ENCODE results near the gene ACOXL. TPM values are rescaled to one million over a fixed set of nuclear protein-coding genes. Genes with fewer than 3 reads are reported as not detected.
A peak's percentile ranks its signal among the peaks of the same experiment; 100 is the strongest.

ACOXL gene
- total and polyA plus RNA-seq, 5 donors from 2014 or later: 0.17 TPM; not detected in 4

DNA sequence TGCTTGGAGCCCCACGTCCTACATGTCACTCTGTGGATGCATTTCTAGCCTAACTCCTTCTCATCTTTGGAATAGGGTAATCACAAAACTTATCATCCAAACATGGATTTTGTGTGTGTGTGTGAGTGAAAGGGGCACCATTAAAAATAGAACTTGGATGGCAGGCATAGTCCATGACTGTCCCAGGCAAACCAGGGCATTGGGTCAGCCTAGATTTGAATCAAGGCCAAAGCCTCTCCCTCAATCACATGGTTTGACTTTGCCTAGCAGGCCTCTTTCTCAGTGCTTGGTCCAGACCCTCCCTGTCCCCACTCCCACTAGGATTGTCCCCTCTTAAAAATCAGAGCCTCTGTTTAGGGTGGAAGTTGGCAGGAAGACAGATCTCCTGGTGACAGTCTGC, 320.9 kb downstream of the ACOXL start:
- H3K9me3 ChIP-seq (ENCODE audit: control insufficient read depth in 2 of 2, low read length in 2 of 2): no peaks in the 10 kb centered on the region
- Mint-ChIP-seq H3K4me3 (no peak overlapping the region), H3K27me3 (peaks cover 54% of the 10 kb centered on the region)

DNA sequence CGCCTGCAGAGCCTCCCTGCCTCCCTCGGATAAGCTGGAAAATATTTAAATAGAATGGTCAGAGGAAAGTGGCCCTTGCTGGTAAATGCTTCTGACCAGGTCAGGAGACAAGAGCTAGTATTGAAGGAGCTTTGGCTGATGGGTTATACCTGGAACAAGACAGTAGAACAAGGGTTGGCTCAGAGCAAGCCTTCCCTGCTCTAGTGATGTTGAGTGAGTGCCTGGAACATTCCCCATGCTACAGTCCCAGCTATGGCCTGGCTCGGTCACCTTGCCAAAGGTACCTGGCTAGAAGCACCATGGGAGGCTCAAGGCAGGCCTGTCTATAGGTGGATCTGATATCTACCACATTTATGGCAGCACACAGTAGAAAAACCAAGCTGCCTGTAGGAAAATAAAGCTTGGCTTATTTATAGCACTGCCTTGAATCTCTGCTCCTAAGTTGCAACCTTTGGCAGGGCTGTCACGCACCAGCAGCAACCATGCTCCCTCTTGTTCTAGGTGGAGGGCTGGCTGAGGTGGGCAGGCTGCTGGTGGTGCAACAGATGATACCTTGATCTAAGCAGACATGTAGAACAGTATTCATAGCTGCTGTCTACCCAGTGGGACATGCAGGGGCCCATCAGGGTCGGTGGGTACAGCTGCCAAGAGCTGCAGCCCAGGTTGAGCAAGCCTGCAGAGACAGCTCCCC, 321.6 kb downstream of the ACOXL start:
- no peaks in the 10 kb centered on the region for H3K36me3 Mint-ChIP-seq
- peaks cover 57% of the 10 kb centered on the region for H3K27me3 Mint-ChIP-seq
- peaks cover 0 to 3% (median 0%) of the 10 kb centered on the region in 7 donors for H3K9me3 Mint-ChIP-seq

More for the DNA sequence above, 320.9 kb downstream of the ACOXL start:
- Histone ChIP-seq H3K4me1 (ENCODE audit: control insufficient read depth, insufficient read depth, low read length, poor library complexity, severe bottlenecking) (no peaks in the 10 kb centered on the region), H3K36me3 (ENCODE audit: control insufficient read depth, insufficient read depth, low read length) (no peaks in the 10 kb centered on the region), H3K27me3 (ENCODE audit: control insufficient read depth, insufficient read depth, low read length) (peaks cover 14% of the 10 kb centered on the region), H3K4me3 (ENCODE audit: low read depth, low read length) (no peak overlapping the region), H3K27ac (ENCODE audit: insufficient read depth, low read length, poor library complexity, severe bottlenecking) (no peak overlapping the region)
- H3K36me3 Mint-ChIP-seq: no peaks in the 10 kb centered on the region
- no peak for DNase-seq
- peaks cover 0 to 27% (median 17%) of the 10 kb centered on the region in 4 donors for H3K4me1 Mint-ChIP-seq
- no peak for ATAC-seq (ENCODE audit: low read depth in 2 of 2)
- peaks cover 0 to 3% (median 0%) of the 10 kb centered on the region in 7 donors for H3K9me3 Mint-ChIP-seq
- no peak overlapping the region for H3K27ac Mint-ChIP-seq

DNA sequence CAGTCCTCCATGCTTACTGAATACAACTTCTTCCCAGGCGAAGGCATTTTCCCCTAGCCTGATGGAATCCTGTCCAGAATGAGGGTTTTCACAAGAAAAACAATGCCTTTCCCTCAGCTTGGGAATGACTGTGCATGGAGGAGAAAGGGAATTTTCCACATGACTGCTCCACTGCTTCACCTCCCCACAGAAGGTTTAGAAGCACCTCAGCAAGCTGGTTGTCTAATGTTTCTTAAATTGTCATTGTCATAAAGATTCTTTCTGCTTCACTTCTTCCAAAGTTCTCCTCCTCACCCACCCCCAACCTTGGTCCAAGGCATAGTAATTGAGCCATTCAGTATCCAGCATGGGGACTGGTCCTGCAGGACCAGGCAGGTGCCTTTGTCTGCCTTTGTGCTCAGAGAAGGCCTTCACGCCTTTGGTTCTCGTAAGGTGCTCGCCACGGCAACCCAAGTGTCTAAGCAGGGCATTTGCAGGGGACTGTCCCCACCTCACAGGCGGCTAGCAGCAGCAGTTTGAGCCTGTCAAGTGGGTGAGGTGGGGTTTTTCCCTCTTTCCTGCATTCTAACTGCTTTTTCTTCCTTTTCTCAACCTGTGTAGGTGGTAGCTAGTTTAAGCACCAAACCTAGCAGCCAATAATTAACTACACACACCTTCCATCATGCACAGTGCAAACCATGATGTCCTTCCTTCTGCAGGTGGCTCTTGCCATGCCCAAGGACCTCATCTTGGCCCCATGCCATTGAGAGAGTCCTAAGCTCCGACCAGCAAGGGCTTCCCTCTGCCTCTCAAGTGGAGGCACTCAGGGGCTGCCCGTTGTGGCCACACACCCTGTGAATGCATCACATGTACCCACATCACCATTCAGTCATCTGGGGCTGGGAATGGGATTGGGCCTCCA, 322.7 kb downstream of the ACOXL start:
- Mint-ChIP-seq H3K27ac (peak overlapping the region in 1 of 3 donors; percentile 86), H3K4me1 (peaks cover 0 to 23% (median 17%) of the 10 kb centered on the region in 4 donors), H3K9me3 (peaks cover 0 to 4% (median 0%) of the 10 kb centered on the region in 7 donors), H3K4me3 (no peak overlapping the region), H3K36me3 (no peaks in the 10 kb centered on the region), H3K27me3 (peaks cover 64% of the 10 kb centered on the region)
- Histone ChIP-seq H3K4me3 (ENCODE audit: low read depth, low read length) (no peak overlapping the region), H3K36me3 (ENCODE audit: control insufficient read depth, insufficient read depth, low read length) (no peaks in the 10 kb centered on the region), H3K4me1 (ENCODE audit: control insufficient read depth, insufficient read depth, low read length, poor library complexity, severe bottlenecking) (no peaks in the 10 kb centered on the region), H3K27ac (ENCODE audit: insufficient read depth, low read length, poor library complexity, severe bottlenecking) (no peak overlapping the region), H3K27me3 (ENCODE audit: control insufficient read depth, insufficient read depth, low read length) (peaks cover 7% of the 10 kb centered on the region), H3K9me3 (ENCODE audit: control insufficient read depth in 2 of 2, low read length in 2 of 2) (peaks cover 3 to 5% of the 10 kb centered on the region in 2 experiments)
- ATAC-seq (ENCODE audit: low read depth in 2 of 2) (peak in 1 of 2 donors; percentile 20), DNase-seq (no peak)

More for the DNA sequence above, 321.6 kb downstream of the ACOXL start:
- no peaks in the 10 kb centered on the region for H3K9me3 ChIP-seq (ENCODE audit: control insufficient read depth in 2 of 2, low read length in 2 of 2)
- H3K27ac ChIP-seq (ENCODE audit: insufficient read depth, low read length, poor library complexity, severe bottlenecking): no peak overlapping the region
- no peak for DNase-seq
- H3K27me3 ChIP-seq (ENCODE audit: control insufficient read depth, insufficient read depth, low read length): peaks cover 14% of the 10 kb centered on the region
- no peak overlapping the region for H3K27ac Mint-ChIP-seq
- no peaks in the 10 kb centered on the region for H3K4me1 ChIP-seq (ENCODE audit: control insufficient read depth, insufficient read depth, low read length, poor library complexity, severe bottlenecking)
- ATAC-seq (ENCODE audit: low read depth in 2 of 2): no peak
- peaks cover 0 to 27% (median 17%) of the 10 kb centered on the region in 4 donors for H3K4me1 Mint-ChIP-seq
- H3K4me3 Mint-ChIP-seq: no peak overlapping the region
- H3K36me3 ChIP-seq (ENCODE audit: control insufficient read depth, insufficient read depth, low read length): no peaks in the 10 kb centered on the region
- H3K4me3 ChIP-seq (ENCODE audit: low read depth, low read length): no peak overlapping the region

DNA sequence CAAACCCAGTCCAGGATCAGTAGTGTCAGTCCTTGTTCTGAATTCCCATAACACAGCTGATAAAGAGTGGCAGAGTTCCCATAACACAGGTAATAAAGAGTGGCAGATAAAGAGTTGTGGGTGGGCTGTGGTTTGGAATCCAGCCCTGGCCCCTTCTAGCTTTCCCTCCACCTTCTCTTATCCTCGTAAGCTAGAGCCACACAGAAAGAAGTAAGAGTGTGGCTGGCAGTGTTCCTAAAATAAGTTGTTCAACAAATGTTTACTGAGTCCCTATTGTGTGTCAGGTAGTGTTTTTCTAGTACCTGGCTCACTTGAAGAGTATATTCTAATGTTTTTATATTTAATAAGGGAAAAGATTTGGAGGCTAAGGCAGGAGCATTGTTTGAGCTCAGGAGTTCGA, 323.4 kb downstream of the ACOXL start:
- H3K4me3 Mint-ChIP-seq: no peak overlapping the region
- ATAC-seq (ENCODE audit: low read depth in 2 of 2): no peak
- no peaks in the 10 kb centered on the region for H3K36me3 Mint-ChIP-seq
- peaks cover 0 to 17% (median 13%) of the 10 kb centered on the region in 4 donors for H3K4me1 Mint-ChIP-seq
- H3K27ac ChIP-seq (ENCODE audit: insufficient read depth, low read length, poor library complexity, severe bottlenecking): no peak overlapping the region
- peaks cover 7 to 11% of the 10 kb centered on the region in 2 experiments for H3K9me3 ChIP-seq (ENCODE audit: control insufficient read depth in 2 of 2, low read length in 2 of 2)
- no peak overlapping the region for H3K27ac Mint-ChIP-seq
- no peaks in the 10 kb centered on the region for H3K36me3 ChIP-seq (ENCODE audit: control insufficient read depth, insufficient read depth, low read length)
- no peaks in the 10 kb centered on the region for H3K4me1 ChIP-seq (ENCODE audit: control insufficient read depth, insufficient read depth, low read length, poor library complexity, severe bottlenecking)
- H3K27me3 ChIP-seq (ENCODE audit: control insufficient read depth, insufficient read depth, low read length): peaks cover 7% of the 10 kb centered on the region
- no peak for DNase-seq
- peaks cover 0 to 8% (median 2%) of the 10 kb centered on the region in 7 donors for H3K9me3 Mint-ChIP-seq
- H3K27me3 Mint-ChIP-seq: peaks cover 64% of the 10 kb centered on the region
- no peak overlapping the region for H3K4me3 ChIP-seq (ENCODE audit: low read depth, low read length)

DNA sequence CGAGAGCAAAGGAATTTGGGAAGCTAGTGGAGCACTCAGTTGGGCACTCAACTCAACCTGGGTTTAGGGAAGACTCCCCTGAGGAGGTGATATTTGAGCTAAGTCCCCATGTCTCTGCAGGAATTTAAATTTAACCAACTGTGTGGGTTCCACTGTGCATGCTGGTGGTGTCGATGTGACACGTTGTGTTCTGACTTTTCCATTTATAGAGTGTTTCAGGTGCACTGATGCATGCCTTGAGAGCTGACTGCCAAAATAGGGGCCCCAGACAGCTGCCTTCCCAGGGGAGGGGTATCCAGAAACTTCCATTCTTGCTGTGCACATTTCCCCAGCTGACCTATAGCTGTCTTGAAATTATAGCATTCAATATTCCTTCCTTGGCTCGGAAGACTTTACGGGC, 324.7 kb downstream of the ACOXL start:
- Mint-ChIP-seq H3K9me3 (peaks cover 0 to 11% (median 5%) of the 10 kb centered on the region in 7 donors), H3K27me3 (peaks cover 60% of the 10 kb centered on the region)

DNA sequence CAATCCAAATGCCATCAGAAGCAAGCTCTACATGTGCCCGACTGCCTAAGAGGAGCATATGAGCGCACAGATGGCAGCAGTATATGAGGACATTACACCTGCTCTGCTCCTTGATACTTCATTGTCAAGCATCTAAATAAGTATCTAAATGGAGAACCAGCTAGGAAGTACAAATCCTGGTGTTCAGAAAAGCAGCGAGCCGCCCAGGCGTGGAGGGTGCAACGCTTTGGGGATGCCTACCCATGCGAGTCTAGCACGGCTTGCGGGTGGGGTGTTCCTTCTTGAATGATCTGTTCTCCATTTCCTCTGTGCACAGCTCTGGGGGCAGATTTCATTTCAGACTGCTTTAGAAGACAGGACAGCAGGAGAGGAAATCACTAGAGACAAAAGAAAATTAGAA, 325.3 kb downstream of the ACOXL start:
- H3K4me3 Mint-ChIP-seq: no peak overlapping the region
- H3K27ac Mint-ChIP-seq: no peak overlapping the region
- H3K27me3 Mint-ChIP-seq: peaks cover 64% of the 10 kb centered on the region
- H3K27me3 ChIP-seq (ENCODE audit: control insufficient read depth, insufficient read depth, low read length): peaks cover 5% of the 10 kb centered on the region
- H3K9me3 ChIP-seq (ENCODE audit: control insufficient read depth in 2 of 2, low read length in 2 of 2): peaks cover 14 to 18% of the 10 kb centered on the region in 2 experiments
- ATAC-seq (ENCODE audit: low read depth in 2 of 2): no peak
- peaks cover 0 to 11% (median 5%) of the 10 kb centered on the region in 7 donors for H3K9me3 Mint-ChIP-seq
- no peaks in the 10 kb centered on the region for H3K4me1 ChIP-seq (ENCODE audit: control insufficient read depth, insufficient read depth, low read length, poor library complexity, severe bottlenecking)
- H3K4me3 ChIP-seq (ENCODE audit: low read depth, low read length): no peak overlapping the region
- H3K27ac ChIP-seq (ENCODE audit: insufficient read depth, low read length, poor library complexity, severe bottlenecking): no peak overlapping the region
- no peaks in the 10 kb centered on the region for H3K36me3 ChIP-seq (ENCODE audit: control insufficient read depth, insufficient read depth, low read length)
- no peaks in the 10 kb centered on the region for H3K36me3 Mint-ChIP-seq
- H3K4me1 Mint-ChIP-seq: peaks cover 0 to 11% (median 7%) of the 10 kb centered on the region in 4 donors
- DNase-seq: no peak

More for the DNA sequence above, 324.7 kb downstream of the ACOXL start:
- H3K36me3 ChIP-seq (ENCODE audit: control insufficient read depth, insufficient read depth, low read length): no peaks in the 10 kb centered on the region
- peaks cover 5% of the 10 kb centered on the region for H3K27me3 ChIP-seq (ENCODE audit: control insufficient read depth, insufficient read depth, low read length)
- H3K4me1 ChIP-seq (ENCODE audit: control insufficient read depth, insufficient read depth, low read length, poor library complexity, severe bottlenecking): no peaks in the 10 kb centered on the region
- peaks cover 0 to 13% (median 8%) of the 10 kb centered on the region in 4 donors for H3K4me1 Mint-ChIP-seq
- no peak overlapping the region for H3K4me3 ChIP-seq (ENCODE audit: low read depth, low read length)
- H3K9me3 ChIP-seq (ENCODE audit: control insufficient read depth in 2 of 2, low read length in 2 of 2): peaks cover 14 to 18% of the 10 kb centered on the region in 2 experiments
- H3K36me3 Mint-ChIP-seq: no peaks in the 10 kb centered on the region
- H3K27ac Mint-ChIP-seq: no peak overlapping the region
- no peak for ATAC-seq (ENCODE audit: low read depth in 2 of 2)
- no peak for DNase-seq
- no peak overlapping the region for H3K27ac ChIP-seq (ENCODE audit: insufficient read depth, low read length, poor library complexity, severe bottlenecking)
- H3K4me3 Mint-ChIP-seq: no peak overlapping the region

DNA sequence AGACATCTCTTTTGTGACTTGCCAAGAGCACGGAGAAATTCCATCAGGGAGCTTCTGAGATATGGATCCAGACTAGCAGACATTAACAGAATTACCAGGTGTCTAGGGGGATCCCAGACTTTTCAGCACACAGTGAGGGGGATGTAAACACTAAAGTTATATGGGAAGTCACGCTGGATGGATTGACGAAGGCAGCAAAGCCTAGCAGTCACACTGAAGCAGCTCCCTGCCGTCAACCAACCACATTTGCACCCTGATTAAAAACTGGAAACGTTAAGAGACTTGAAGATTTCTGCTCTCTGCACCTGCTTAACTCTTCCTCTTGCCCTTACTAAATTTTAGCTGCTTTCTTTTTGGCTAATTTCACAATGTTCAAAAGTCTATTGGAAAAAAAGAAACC, 325.9 kb downstream of the ACOXL start:
- Histone ChIP-seq H3K27ac (ENCODE audit: insufficient read depth, low read length, poor library complexity, severe bottlenecking) (no peak overlapping the region), H3K4me1 (ENCODE audit: control insufficient read depth, insufficient read depth, low read length, poor library complexity, severe bottlenecking) (no peaks in the 10 kb centered on the region), H3K27me3 (ENCODE audit: control insufficient read depth, insufficient read depth, low read length) (peaks cover 5% of the 10 kb centered on the region), H3K4me3 (ENCODE audit: low read depth, low read length) (no peak overlapping the region), H3K9me3 (ENCODE audit: control insufficient read depth in 2 of 2, low read length in 2 of 2) (peaks cover 14 to 18% of the 10 kb centered on the region in 2 experiments), H3K36me3 (ENCODE audit: control insufficient read depth, insufficient read depth, low read length) (no peaks in the 10 kb centered on the region)
- Mint-ChIP-seq H3K27me3 (peaks cover 68% of the 10 kb centered on the region), H3K36me3 (no peaks in the 10 kb centered on the region), H3K9me3 (peaks cover 0 to 11% (median 7%) of the 10 kb centered on the region in 7 donors), H3K4me3 (no peak overlapping the region), H3K27ac (no peak overlapping the region), H3K4me1 (peaks cover 0 to 10% (median 7%) of the 10 kb centered on the region in 4 donors)
- ATAC-seq (ENCODE audit: low read depth in 2 of 2) (no peak), DNase-seq (no peak)
